Measurements from ENCODE around the gene KCNQ1. TPM values are rescaled to one million over a fixed set of nuclear protein-coding genes. Genes with fewer than 3 reads are reported as not detected.

The KCNQ1 gene
- total RNA-seq, 1 experiment from 2014 or later = 2.3 TPM

DNA sequence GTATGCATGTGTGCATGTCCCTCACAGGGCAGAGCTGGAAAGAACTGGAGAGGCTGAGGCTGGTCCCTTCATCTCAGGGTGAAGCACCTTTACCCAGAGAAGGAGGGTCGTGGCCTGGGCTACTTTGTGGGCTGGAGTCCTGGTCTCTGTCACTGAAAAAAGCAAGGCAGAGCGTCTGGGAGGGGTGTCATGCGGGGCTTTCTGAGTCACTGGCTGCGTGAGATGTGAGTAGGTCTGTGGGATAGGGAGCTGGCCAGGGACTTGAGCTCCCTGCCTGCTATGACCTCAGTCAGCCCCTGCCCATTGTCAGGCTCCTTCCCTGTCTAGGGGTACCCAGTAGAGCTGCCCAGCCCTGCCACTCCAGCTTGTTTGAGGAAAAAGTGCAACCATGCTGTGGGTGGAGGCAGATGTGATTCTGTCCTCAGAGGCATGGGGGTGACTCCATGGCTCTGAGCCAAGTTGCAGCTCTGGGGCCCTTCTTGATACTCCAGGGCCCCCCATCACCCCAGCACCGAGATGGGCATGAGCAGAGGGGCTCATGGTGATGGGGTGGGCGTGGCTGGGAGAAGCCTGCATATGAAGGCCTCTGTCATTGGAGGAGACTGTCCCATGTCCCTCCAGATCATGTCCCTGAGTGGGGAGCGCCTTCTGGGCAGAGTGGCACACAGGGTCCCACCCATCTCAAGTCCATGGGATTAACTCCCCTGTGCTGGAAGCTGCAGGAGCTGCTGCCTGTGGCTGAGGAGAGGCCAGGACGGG, 27.8 kb downstream of the KCNQ1 start:
- H4K91ac ChIP-seq (ENCODE audit: insufficient read length, low read depth, low read length) = no peak overlapping the region
- no peak overlapping the region for H2BK5ac ChIP-seq (ENCODE audit: insufficient read length, low read length)
- peaks cover 2% of the 10 kb centered on the region; the same call in 1 of the 2 replicates for H3K27me3 ChIP-seq (ENCODE audit: insufficient read depth, low read length)
- no peak overlapping the region for H4K8ac ChIP-seq (replicated peaks; ENCODE audit: insufficient read length, low read depth, low read length)
- H2BK120ac ChIP-seq (ENCODE audit: low read depth, low read length, poor library complexity, severe bottlenecking) = no peak overlapping the region
- no peaks in the 10 kb centered on the region for H3K79me1 ChIP-seq (ENCODE audit: insufficient read depth, low read depth, low read length, poor library complexity, severe bottlenecking)
- H3K27me3 Mint-ChIP-seq (ENCODE audit: low read depth) = peaks cover 88% of the 10 kb centered on the region
- H2BK15ac ChIP-seq (ENCODE audit: low read depth, low read length) = no peak overlapping the region
- H3K56ac ChIP-seq (ENCODE audit: insufficient read length, low read depth, low read length) = no peak overlapping the region
- TF ChIP-seq, protein P1, sequence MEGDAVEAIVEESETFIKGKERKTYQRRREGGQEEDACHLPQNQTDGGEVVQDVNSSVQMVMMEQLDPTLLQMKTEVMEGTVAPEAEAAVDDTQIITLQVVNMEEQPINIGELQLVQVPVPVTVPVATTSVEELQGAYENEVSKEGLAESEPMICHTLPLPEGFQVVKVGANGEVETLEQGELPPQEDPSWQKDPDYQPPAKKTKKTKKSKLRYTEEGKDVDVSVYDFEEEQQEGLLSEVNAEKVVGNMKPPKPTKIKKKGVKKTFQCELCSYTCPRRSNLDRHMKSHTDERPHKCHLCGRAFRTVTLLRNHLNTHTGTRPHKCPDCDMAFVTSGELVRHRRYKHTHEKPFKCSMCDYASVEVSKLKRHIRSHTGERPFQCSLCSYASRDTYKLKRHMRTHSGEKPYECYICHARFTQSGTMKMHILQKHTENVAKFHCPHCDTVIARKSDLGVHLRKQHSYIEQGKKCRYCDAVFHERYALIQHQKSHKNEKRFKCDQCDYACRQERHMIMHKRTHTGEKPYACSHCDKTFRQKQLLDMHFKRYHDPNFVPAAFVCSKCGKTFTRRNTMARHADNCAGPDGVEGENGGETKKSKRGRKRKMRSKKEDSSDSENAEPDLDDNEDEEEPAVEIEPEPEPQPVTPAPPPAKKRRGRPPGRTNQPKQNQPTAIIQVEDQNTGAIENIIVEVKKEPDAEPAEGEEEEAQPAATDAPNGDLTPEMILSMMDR (conservative IDR thresholded peaks at IDR 0.05) = no peak
- H3K36me3 Mint-ChIP-seq (ENCODE audit: insufficient read depth in 1 of 3, low read depth in 3 of 3) = no peaks in the 10 kb centered on the region; a peak in 2 of 7 replicates
- no peak overlapping the region for H3K4me3 Mint-ChIP-seq
- no peak overlapping the region for H3K4ac ChIP-seq (ENCODE audit: low read depth, low read length)
- no peak overlapping the region; the same call in 1 of the 2 replicates for H3K14ac ChIP-seq (ENCODE audit: insufficient read depth, low read length)
- H4K20me1 ChIP-seq (ENCODE audit: control insufficient read depth, insufficient read depth, insufficient read length) = no peaks in the 10 kb centered on the region
- no peak overlapping the region for H3K27ac ChIP-seq (ENCODE audit: insufficient read length, low read depth, low read length)
- no peak overlapping the region for H3K27ac Mint-ChIP-seq
- H3K23ac ChIP-seq (ENCODE audit: insufficient read length, low read depth, low read length) = no peak overlapping the region
- peaks cover 0 to 3% of the 10 kb centered on the region in 2 experiments; a peak in 1 of 5 replicates for H3K9me3 Mint-ChIP-seq
- H3K4me1 Mint-ChIP-seq = no peaks in the 10 kb centered on the region
- H3K18ac ChIP-seq (ENCODE audit: insufficient read length, low read depth, low read length) = no peak overlapping the region
- H3K4me2 ChIP-seq (ENCODE audit: insufficient read depth, insufficient read length, low read length) = no peak overlapping the region
- no peaks in the 10 kb centered on the region for H3K23me2 ChIP-seq (ENCODE audit: insufficient read length, low read depth, low read length, poor library complexity, severe bottlenecking)
- H3K9me3 ChIP-seq (ENCODE audit: control insufficient read depth, low read depth, low read length) = no peaks in the 10 kb centered on the region
- H2AFZ ChIP-seq (ENCODE audit: low read length) = no peak overlapping the region
- no peak overlapping the region for H3K9ac ChIP-seq (ENCODE audit: extremely low read depth, insufficient read length, low read length)
- no peak for DNase-seq
- no peaks in the 10 kb centered on the region for H3K79me2 ChIP-seq (ENCODE audit: insufficient read depth, low read length)
- no peak overlapping the region for H2AK5ac ChIP-seq (ENCODE audit: insufficient read length, low read length)
- no peaks in the 10 kb centered on the region for H3K4me1 ChIP-seq (ENCODE audit: insufficient read depth, low read length)
- no peak overlapping the region for H3T11ph ChIP-seq (ENCODE audit: low read length)
- no CpG with 5 or more reads among the region's 8 CpGs for WGBS (ENCODE audit: extremely low coverage, insufficient read length, low lambda C conversion rate)
- no peak overlapping the region for H4K5ac ChIP-seq (ENCODE audit: insufficient read length, low read depth, low read length)
- H2BK12ac ChIP-seq (ENCODE audit: insufficient read length, low read depth, low read length) = no peak overlapping the region
- no peak overlapping the region for H2BK20ac ChIP-seq (ENCODE audit: low read depth, low read length, poor library complexity, severe bottlenecking)

All from H9 (cell line).